SH-SY5Y (cell line): ENCODE measurements around the gene CEMIP.

ENCODE experiments used
- GATA2 ChIP-seq: IDR thresholded peaks from 2 replicates; pipeline ENCODE4 v1.6.1; 2011; ENCODE audit warnings: mild to moderate bottlenecking, low read depth, low read length
- GATA3 ChIP-seq: IDR thresholded peaks from 2 replicates; pipeline ENCODE4 v1.6.1; 2011; ENCODE audit warnings: low read depth, mild to moderate bottlenecking, low read length, moderate library complexity

GRCh38 chr15:80990955-80991354, 211.8 kb downstream of the CEMIP start:
- TF ChIP-seq GATA2 (no peak), GATA3 (no peak)
